Posterior vena cava (tissue), 2 donors: ENCODE data around the gene TTLL8. TPM values are rescaled to one million over a fixed set of nuclear protein-coding genes. Genes with fewer than 3 reads are reported as not detected.

Experiments
- DNase-seq: peaks from one replicate; pipeline ENCODE4 v3.0.0-alpha.2; 2020; ENCODE audit warnings: low spot score
- intact Hi-C, 2 donors: fragments of 100-400 bp; cut with DNase I; formaldehyde crosslinking; loops; one replicate each; pipeline versions ENCODE4 v1.14.1 to v1.14.2; 2022 to 2023
- total RNA-seq, 2 donors: library from RNA; stranded (reverse); fragmentation: NEBNext Ultra II Directional; extraction: Animal tissue kit (Norgen Biotek cat#: 25700); gene quantifications; one replicate each; pipeline ENCODE4 v1.2.1, GENCODE V29; 2021
- donor health status: DM: yes; HTN: yes; CAD: no.
- donor health status: DM: yes; HTN: yes; CAD: no.

TTLL8 gene
- total RNA-seq, 2 donors from 2014 or later, result not detected

DNA sequence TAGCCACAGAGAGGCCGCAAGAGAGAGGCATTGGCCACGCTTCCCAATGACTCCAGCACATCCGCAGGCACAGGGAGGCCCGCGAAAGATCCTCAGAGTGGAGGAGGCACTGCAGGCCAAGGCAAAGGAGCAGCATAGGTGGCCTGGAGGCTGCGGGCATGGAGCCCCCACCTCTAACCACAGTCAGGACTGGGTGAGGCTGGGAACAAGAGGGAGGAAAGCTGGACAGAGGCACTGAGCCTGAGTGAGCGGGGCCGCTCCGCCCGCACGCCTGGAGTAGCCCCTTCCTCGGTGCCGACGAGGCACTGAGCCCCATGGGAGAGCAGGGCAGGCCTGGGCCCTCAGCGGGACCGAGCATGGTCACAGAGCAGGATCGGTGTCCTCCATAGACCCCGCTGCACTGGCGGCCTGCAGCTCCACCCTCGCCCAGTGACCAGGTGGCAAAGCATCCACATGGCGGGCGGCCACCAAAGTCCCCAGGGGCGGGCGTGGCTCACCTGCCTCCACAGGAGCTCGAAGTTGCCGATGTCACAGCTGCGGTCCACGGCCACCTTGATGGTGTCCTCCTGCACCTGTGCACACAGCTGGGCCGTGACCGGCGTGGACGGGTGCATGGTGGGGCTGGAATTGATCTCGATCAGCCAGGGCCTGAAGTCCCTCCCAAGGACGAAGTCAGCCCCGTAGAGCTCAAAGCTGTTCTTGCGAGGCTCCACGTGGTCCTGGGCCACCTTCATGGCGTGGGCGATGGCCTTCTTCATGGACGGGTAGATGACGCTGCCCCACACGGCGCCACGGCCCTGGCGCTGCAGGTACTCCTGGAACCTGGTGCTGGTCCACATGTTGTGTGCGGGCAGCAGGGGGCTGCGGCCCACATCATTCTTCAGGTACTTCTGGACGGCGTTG, 26.7 kb downstream of the TTLL8 start:
- intact Hi-C loops, result loop anchor here (2.0 kb wide), 2 partner anchors 103 to 105 kb away; no protein-coding TSS in a partner anchor
- peak; percentile 81 for DNase-seq

DNA sequence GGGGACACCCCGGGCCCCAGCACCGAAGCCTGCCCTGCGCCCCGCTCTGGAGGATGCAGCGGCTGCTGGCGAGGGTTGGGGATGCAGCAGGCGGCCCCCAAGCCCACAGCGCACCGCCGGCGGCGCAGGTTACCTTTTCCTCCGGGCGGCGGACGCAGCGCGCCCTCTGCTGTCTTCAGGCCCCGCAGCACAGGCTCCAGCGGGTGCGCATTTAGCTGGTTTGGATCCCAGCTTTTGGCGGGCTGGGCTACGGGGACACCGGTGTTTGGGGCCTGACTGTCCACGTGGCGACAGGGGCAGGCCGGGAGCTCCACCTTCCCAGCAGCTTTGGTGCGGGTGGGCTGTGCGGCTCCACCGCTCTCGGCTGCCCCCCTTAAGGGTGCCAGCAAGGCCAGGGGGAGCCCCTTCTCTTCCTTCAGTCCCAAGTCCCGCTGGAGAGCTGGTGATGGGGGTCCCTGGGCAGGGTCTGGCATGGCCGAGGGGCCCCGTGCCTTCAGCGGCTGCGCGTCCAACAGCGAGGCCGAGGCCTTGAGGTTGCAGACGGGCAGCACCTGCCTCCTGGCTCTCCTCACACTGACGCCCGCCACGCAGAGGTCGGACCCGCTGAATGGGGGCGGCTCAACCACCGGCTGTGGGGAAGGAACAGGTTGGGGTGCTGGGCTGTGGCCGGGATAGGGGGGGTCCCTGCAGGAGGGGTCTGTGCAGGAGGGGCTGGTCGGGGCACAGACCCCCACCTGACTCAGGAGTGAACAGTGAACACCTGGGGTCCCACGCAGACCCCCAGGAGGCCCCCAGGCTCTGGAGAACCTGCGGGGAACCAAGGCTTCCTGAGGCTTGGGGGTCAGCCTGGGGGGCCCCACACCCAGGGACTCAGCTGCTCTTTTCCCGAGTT, 27.6 kb downstream of the TTLL8 start:
- peak; percentile 92 for DNase-seq
- intact Hi-C loops, result loop anchor here (1.0 to 2.0 kb wide), 3 partner anchors 40 to 104 kb away; no protein-coding TSS in a partner anchor

- intact Hi-C loops, result no loop called here
- DNase-seq, result peak; percentile 77
These were observed 30.2 kb downstream of the TTLL8 start for GRCh38 chr22:50027639-50028537.

- intact Hi-C loops, result no loop called here
- DNase-seq, result peak; percentile 53
These were observed 32.1 kb downstream of the TTLL8 start for GRCh38 chr22:50025993-50026392.

DNA sequence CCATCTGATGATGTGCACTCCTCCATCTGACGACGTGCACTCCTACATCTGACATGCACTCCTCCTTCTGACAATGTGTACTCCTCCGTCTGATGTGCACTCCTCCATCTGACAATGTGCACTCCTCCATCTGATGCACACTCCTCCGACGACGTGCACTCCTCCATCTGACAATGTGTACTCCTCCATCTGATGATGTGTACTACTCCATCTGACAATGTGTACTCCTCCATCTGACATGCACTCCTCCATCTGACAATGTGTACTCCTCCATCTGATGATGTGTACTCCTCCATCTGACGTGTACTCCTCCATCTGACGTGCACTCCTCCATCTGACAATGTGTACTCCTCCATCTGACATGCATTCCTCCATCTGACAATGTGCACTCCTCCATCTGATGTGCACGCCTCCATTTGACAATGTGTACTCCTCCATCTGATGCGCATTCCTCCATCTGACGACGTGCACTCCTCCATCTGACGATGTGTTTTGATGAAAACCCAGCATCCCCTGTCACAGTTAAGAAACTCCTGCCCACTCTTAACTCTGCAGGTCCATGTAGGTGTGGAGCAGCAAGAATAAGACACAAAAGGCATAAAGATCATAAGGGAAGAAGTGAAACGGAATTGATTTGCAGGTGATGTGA, 35.8 kb downstream of the TTLL8 start:
- intact Hi-C loops, result no loop called here
- no peak for DNase-seq

DNA sequence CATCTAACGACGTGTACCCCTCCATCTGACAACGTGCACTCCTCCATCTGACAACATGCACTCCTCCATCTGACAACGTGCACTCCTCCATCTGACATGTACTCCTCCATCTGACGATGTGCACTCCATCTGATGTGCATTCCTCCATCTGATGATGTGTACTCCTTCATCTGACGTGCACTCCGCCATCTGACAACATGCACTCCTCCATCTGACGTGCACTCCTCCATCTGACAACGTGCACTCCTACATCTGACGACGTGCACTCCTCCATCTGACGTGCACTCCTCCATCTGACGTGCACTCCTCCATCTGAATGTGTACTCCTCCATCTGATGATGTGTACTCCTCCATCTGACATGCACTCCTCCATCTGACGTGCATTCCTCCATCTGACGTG, 37.5 kb downstream of the TTLL8 start:
- DNase-seq, result no peak
- intact Hi-C loops, result no loop called here

GRCh38 chr22:50019316-50019715, 38.8 kb downstream of the TTLL8 start:
- DNase-seq, result no peak

DNA sequence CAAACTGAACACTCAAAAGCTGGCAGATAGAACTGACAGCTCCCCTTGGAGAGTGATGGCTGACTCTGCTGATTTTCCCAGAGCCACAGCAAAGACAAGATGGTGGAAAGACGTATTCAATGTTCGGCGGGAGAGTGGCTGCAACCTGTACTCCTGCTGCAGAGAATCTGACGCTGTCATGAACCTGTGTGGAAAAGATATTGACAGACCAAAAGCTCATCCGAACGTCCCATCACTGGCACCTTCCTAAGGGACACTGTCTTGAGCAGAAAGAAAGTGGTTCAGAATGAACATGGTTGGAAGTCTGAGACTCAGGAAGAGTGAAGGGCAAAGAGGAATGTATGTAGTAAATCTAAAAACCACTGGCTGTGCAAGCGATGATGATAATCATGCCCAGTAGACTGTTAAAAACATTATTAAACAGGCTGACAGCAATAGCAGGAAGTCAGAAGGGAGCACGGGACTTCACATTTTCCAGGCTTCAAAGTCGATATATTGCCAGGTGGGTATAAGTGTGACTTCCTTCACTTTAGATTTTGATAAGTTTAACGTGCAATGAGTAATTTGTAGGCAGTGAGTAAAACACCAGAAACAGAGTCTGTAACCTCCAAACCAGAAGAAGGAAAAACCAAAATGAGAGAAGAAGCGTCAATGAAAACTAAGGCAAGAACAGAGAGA, 39.4 kb downstream of the TTLL8 start:
- DNase-seq, result no peak
- intact Hi-C loops, result loop anchor here in 1 of 2 donors (2.0 kb wide), 1 partner anchor 82 kb away; no protein-coding TSS in a partner anchor

More at GRCh38 chr22:50019316-50019715, 38.8 kb downstream of the TTLL8 start:
- intact Hi-C loops, result loop anchor here in 1 of 2 donors (2.0 kb wide), 1 partner anchor 83 kb away; no protein-coding TSS in a partner anchor

DNA sequence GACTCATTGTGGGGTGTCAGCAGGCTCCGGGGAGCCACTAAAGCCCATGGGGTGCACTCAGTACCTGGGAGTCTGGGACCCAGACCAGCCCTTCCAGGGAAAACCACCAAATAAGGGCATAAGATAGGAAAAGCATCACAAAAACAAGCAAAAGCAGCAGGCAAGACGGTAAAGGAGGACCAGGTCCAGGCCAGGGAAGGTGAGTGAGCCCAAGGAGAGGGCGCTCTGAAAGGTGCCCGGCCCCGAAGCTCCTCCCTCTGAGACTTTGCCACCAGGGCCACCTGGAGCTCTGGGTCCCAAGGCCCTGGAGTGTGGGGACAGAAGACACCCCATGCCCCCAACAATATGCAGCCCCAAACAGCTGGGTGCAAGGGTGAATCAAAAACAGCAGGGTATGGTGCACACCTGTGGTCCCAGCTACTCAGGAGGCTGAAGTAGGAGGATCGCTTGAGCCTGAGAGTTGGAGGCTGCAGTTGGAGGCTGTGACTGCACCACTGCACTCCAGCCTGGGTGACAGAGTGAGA, 40.3 kb downstream of the TTLL8 start:
- intact Hi-C loops, result loop anchor here in 1 of 2 donors (2.0 kb wide), 1 partner anchor 81 kb away; no protein-coding TSS in a partner anchor

GRCh38 chr22:50016988-50017700, 41.0 kb downstream of the TTLL8 start:
- intact Hi-C loops, result no loop called here
- peak; percentile 72 for DNase-seq

More for the DNA sequence above, 40.3 kb downstream of the TTLL8 start:
- no peak for DNase-seq

DNA sequence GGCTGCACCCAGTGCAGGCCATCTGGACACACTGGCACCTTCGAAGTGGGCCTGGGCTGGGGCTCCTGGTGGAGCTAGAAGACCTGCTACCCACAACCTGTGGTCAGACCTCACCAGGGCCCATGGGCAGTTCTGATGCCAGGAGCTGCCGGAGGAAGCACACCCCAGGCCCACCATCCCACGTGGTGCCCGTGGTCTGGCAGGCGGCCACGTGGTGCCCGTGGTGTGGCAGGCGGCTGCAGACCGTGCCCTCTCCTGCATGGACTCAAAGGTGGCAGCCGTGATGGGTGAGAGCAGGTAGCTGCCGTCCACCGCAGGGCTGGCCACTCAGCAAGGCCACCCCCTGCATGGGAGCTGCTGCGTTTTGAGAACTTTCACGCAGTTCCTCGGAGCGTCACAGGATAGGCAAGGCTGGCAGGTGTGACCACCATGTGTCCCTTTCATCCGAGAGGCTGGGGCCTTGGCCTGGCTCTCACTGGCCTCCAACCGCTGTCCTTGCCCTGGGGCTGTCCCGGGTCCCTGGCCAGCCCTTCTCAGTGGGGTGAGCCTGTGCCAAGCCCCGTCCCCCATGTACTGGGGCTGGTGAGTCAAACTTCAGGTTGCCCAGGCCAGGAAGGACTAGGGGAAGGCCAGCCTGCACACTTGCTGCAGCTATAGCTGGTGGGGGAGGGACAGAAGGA, 41.6 kb downstream of the TTLL8 start:
- intact Hi-C loops, result no loop called here
- DNase-seq, result peak; percentile 67

GRCh38 chr22:50015451-50016307, 42.4 kb downstream of the TTLL8 start:
- DNase-seq, result peak; percentile 63
- intact Hi-C loops, result no loop called here

- intact Hi-C loops, result loop anchor here in 1 of 2 donors (5.0 kb wide), 1 partner anchor 83 kb away; no protein-coding TSS in a partner anchor
- peak; percentile 82 for DNase-seq
These were observed 43.3 kb downstream of the TTLL8 start for GRCh38 chr22:50014655-50015401.

GRCh38 chr22:50014053-50014501, 44.0 kb downstream of the TTLL8 start:
- intact Hi-C loops, result loop anchor here in 1 of 2 donors (5.0 kb wide), 1 partner anchor 82 kb away; no protein-coding TSS in a partner anchor
- peak; percentile 73 for DNase-seq
